ENCODE measurements around the gene ZBTB47. TPM values are rescaled to one million over a fixed set of nuclear protein-coding genes. Genes with fewer than 3 reads are reported as not detected.

ZBTB47 gene
- total RNA-seq, 2 donors from 2014 or later, result 84.2 to 108 TPM

DNA sequence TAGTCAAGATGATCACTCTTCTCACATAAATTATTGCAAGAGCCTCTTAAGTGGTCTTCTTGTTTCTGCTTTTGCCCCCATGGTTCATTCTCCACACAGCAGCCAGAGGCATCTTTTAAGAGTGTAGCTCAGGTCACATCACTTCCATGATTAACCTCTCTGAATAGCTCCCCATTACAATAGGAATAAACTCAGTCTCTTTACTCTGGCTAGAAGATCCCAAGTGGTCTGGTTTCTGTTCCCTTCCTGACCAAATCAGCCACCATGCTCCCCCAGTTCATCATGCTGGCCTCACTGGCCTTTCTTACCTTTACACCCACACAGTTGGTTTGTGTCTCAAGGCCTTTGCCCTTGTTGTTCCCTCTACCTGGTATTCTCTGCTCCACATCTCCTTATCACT, 40.9 kb downstream of the ZBTB47 start:
- no peaks in the 10 kb centered on the region for H3K9me3 ChIP-seq

DNA sequence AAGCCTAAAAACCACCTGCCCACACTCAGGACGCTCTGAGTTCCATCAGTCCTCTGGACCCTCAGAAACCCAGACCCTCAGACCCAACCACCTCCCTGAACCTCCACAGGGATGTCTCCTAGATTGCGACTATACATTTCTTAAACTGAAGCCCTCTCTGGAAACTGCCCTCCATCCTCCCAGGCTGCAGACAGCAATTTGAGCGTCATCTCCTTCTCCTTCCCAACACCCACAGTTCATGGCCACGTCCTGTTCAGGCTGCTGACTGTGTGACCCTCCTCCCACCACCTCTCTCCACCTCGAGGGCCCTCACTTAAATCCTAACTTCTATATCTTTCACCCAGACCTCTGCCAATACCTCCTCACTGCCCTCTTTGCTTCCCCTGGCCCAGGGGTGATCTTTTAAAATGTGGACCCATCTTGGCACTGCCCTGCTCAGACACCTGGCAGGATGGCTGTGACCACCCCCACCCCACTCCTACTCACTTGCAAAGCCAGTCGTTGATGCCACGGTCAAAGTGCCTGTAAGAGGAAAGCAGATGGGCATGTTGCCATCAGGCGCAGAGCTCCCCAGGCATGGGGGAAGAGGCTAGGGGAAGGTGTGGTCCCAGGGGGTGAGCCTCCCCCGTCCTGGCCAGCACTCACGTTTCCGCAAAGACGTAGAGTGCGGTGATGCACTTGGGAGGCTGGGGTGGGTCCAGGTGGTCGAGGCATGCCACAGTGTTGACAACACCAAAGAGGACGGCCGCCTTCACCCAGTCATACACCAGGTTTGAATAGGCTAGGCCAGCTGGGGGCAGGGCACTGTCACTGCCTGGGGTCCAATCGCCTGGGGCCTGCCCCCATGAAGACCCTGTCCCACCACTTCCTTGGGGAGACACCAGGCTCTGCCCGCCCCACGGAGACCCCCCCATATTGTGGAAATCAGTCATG, 43.1 kb downstream of the ZBTB47 start:
- Histone ChIP-seq H3K4me1 (ENCODE audit: control insufficient read depth in 1 of 2, low read depth in 2 of 2) (peaks cover 0 to 8% of the 10 kb centered on the region in 2 donors), H3K27ac (no peak overlapping the region), H3K36me3 (no peaks in the 10 kb centered on the region), H3K27me3 (replicated peaks; ENCODE audit: insufficient read depth) (no peaks in the 10 kb centered on the region), H3K4me3 (no peak overlapping the region), H3K9me3 (no peaks in the 10 kb centered on the region)
- DNase-seq (ENCODE audit: low spot score) (no peak), ATAC-seq (ENCODE audit: insufficient number of reproducible peaks, low FRiP score, low read depth) (no peak)
- no peak for TF ChIP-seq CTCF (IDR thresholded peaks at IDR 0.05)

More for the DNA sequence above, 40.9 kb downstream of the ZBTB47 start:
- ATAC-seq (ENCODE audit: insufficient number of reproducible peaks, low FRiP score, low read depth) (no peak), DNase-seq (ENCODE audit: low spot score) (no peak)
- Histone ChIP-seq H3K4me1 (ENCODE audit: control insufficient read depth in 1 of 2, low read depth in 2 of 2) (no peaks in the 10 kb centered on the region), H3K27me3 (replicated peaks; ENCODE audit: insufficient read depth) (no peaks in the 10 kb centered on the region), H3K36me3 (no peaks in the 10 kb centered on the region), H3K27ac (no peak overlapping the region), H3K4me3 (no peak overlapping the region)
- no peak for TF ChIP-seq CTCF (IDR thresholded peaks at IDR 0.05)

GRCh38 chr3:42697289-42698051, 44.0 kb downstream of the ZBTB47 start:
- no peaks in the 10 kb centered on the region for H3K9me3 ChIP-seq
- H3K4me1 ChIP-seq (ENCODE audit: control insufficient read depth in 1 of 2, low read depth in 2 of 2), result peaks cover 0 to 16% of the 10 kb centered on the region in 2 donors
- DNase-seq (ENCODE audit: low spot score) (no peak), ATAC-seq (ENCODE audit: insufficient number of reproducible peaks, low FRiP score, low read depth) (no peak)
- no peak overlapping the region for H3K27ac ChIP-seq
- no peak for TF ChIP-seq CTCF (IDR thresholded peaks at IDR 0.05)
- H3K27me3 ChIP-seq (replicated peaks; ENCODE audit: insufficient read depth), result no peaks in the 10 kb centered on the region
- no peaks in the 10 kb centered on the region for H3K36me3 ChIP-seq
- H3K4me3 ChIP-seq, result no peak overlapping the region

DNA sequence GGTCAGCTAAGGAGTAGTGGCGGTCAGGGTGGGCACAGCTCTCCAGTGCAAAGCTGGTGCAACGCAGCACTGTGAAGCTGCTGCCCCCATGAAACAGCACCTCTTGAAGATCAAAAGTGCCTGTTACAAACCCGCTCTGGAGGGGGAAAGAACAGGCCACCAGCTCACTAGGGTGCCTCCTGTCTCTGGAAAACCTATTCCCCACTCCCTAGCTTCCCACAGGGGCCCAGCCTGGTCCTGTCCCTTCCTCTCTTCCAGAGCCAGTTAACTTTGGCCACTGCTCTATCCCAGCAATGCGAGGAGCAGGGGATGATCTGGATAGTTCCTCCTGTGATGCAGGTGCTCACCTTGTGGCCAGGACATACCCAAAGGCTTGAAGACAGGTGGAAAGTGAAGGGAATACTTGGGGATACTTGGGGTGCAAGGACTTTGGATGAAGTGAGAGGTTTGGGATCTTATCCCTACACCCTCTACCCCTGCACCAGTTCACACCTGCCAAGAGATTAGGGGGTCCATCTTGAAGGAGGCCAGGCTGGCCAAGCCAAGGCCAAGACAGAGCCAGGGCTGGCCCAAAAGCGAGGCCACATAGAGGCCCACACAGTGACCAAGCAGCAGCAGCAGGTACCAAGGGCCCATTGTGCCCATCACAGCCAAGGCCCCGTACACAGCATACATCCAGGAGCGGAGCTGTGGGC, 44.9 kb downstream of the ZBTB47 start:
- Histone ChIP-seq H3K36me3 (no peaks in the 10 kb centered on the region), H3K9me3 (no peaks in the 10 kb centered on the region), H3K27ac (no peak overlapping the region), H3K4me3 (no peak overlapping the region), H3K4me1 (ENCODE audit: control insufficient read depth in 1 of 2, low read depth in 2 of 2) (peaks cover 0 to 17% of the 10 kb centered on the region in 2 donors), H3K27me3 (replicated peaks; ENCODE audit: insufficient read depth) (no peaks in the 10 kb centered on the region)
- ATAC-seq (ENCODE audit: insufficient number of reproducible peaks, low FRiP score, low read depth) (no peak), DNase-seq (ENCODE audit: low spot score) (no peak)
- TF ChIP-seq CTCF (IDR thresholded peaks at IDR 0.05), result no peak

DNA sequence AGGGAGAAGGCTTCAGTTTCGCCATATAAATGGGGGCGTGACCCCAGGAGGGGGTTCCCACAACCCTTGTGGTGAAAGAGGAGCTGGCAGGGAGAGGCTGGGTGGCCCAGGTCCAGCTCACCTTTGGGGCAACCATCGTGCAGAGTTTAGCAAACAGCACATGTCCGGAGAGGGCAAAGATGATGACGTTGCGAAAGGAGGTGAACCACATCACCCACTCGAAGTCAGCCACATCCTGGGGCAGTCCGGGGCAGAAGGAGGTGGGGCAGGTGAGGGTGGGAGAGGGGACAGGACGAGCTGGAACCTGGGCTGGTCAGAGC, 45.4 kb downstream of the ZBTB47 start:
- no peak overlapping the region for H3K4me3 ChIP-seq
- ATAC-seq (ENCODE audit: insufficient number of reproducible peaks, low FRiP score, low read depth) (no peak), DNase-seq (ENCODE audit: low spot score) (no peak)
- TF ChIP-seq CTCF (IDR thresholded peaks at IDR 0.05), result no peak
- H3K9me3 ChIP-seq, result no peaks in the 10 kb centered on the region
- H3K36me3 ChIP-seq, result no peaks in the 10 kb centered on the region
- H3K4me1 ChIP-seq (ENCODE audit: control insufficient read depth in 1 of 2, low read depth in 2 of 2), result peaks cover 0 to 17% of the 10 kb centered on the region in 2 donors
- H3K27ac ChIP-seq, result no peak overlapping the region
- no peaks in the 10 kb centered on the region for H3K27me3 ChIP-seq (replicated peaks; ENCODE audit: insufficient read depth)

Measured in thoracic aorta (tissue), 2 donors.